Stimulated activated CD4-positive, alpha-beta T cell treated with anti-CD3 and anti-CD28 coated beads, Interleukin-4, amount 100 ng/mL, for 1 hour (primary cell): ENCODE results near the gene ADAMTS1.

Source experiments
- DNase-seq: peaks from one replicate; pipeline ENCODE4 v3.0.0-alpha.2; 2020

Gene ADAMTS1

DNA sequence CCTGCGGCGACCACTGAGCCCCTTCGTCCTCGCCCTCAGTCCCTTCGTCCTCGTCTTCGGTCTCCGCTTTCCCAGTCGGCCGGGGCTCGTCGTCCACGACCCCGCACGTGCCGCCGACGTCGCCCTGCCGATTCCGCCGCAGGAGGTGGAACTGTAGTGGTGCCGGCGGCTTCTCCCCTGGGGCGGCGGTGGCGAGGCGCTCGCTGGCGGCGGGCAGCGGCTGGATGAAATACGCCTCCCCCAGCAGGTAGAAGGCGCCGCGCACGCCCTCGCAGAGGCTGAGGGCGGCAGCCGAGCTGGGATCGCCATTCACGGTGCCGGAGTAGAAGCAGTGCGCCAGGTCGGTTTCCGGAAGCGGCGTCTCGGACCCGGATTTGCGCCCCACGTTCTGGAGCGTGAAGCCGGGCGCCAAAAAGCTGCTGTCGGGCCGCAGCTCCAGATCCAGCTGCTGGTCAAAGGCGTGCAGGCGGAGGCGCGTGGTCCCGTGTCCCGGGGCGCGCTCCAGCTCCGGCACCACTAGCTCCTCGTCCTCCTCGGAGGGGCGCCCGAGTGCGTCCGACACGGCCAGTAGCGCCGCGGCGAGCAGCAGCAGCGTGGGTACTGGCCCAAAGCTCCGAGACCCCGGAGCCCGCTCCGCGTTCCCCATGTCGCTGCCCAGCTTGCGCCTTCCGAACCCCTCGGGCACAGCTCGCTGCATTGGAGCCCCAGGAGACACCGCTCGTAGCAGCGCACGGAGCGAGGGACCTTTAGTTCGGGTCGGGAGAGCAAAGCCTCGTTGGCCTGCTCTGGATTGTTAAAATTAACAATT, 747 bp downstream of the ADAMTS1 start:
- no peak for DNase-seq

DNA sequence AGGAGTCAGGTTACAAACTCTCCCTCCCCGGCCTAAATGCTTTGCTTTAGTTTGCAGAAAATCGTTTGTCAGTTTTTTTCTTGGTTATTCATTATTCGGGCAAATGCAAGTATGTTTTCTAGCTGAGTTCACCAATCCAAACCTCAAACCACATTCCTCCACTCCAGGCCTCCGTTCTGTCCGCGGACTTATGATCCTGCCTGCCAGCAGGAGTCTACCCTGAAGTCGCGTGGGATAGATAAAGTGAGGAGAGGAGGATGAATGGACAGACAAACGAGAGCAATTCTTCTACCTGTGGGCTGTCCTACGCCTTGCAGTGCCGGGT, 1.3 kb downstream of the ADAMTS1 start:
- no peak for DNase-seq

GRCh38 chr21:26842974-26843932, 2.0 kb downstream of the ADAMTS1 start:
- DNase-seq, result no peak

GRCh38 chr21:26842300-26842699, 2.9 kb downstream of the ADAMTS1 start:
- DNase-seq, result no peak

- no peak for DNase-seq
These were observed 4.3 kb downstream of the ADAMTS1 start for GRCh38 chr21:26840912-26841311.

- no peak for DNase-seq
These were observed 5.0 kb downstream of the ADAMTS1 start for GRCh38 chr21:26840201-26840600.

DNA sequence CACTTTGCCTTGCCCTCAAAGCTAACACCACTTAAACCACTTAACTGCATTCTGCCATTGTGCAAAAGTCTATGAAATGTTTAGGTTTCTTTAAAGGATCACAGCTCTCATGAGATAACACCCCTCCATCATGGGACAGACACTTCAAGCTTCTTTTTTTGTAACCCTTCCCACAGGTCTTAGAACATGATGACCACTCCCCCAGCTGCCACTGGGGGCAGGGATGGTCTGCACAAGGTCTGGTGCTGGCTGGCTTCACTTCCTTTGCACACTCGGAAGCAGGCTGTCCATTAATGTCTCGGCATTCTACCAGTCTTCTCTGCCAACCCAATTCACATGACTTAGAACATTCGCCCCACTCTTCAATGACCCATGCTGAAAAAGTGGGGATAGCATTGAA, 7.7 kb downstream of the ADAMTS1 start:
- no peak for DNase-seq

DNA sequence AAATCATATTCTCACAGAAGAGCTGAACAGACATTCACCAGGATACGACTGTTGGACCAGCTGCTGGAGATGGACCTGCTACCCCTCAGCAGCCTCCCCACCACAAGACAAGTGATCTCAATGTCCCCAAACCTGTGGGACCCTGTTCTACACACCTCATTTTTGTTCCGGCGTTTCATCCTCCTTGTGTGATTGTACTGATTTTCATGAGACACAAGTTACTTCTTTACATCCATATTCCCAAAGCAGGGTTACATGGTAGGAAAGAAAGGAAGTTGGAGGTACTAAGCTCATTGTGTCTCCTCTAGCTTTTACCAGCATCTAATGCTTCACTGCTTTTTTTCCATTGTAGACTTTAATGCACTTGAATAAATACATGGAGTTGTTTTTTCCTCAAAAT, 8.7 kb downstream of the ADAMTS1 start:
- DNase-seq, result no peak

GRCh38 chr21:26835714-26836265, 9.4 kb downstream of the ADAMTS1 start:
- DNase-seq, result no peak

GRCh38 chr21:26835027-26835713, 10.0 kb downstream of the ADAMTS1 start:
- DNase-seq, result no peak

DNA sequence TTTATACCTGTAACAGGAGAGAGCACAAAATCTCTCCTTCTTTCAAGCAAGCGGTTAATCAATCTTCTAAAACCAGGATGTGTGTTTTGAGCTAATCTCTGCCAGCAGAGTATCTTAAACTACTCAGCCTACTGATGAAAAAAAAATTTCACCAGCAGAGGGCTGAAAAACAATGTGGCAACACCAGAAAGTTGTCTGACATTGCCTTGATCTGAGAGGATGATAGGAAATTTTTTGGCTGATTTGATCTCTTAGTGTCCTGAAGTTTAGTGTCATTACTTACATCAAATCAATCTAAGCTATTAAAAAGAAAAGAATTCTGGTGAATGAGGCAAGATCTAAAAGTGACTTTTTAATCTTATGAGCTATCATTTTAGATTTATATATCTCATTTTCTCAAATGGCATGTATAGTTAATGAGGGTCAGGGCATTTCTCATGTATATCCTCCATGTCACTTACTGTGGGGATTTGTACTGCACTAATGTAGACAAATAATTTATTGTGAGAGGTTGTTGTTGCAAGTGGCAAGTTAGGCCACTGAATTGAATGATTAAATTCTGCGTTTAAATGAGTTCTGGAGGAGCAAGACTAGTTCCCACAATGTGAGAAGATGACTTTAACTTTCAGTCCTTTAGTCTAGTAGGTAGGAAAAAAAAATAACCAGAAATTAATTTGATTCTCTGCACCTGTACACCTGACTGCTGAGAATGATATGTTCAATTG, 10.9 kb downstream of the ADAMTS1 start:
- DNase-seq, result no peak

DNA sequence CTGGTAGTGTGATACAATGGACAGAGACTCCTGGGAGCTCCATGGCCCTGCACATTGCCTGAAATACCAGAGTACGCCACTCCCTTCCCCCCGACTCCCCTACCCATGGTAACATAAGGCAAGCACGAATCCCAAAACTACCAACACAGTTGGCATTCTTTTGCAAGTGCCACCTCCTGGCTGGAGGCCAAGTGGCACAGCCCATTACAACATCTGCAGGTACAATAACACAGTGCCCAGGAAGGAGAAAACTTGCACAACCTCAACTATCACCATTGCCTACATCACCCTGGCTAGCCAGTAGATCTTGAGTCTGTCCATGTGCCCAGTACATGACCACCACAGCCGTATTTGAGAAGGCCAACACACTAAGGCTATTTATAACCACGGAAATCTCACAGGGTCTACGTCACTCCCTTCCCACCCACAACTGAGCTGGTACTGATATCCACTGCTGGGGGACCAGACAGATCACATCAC, 11.7 kb downstream of the ADAMTS1 start:
- no peak for DNase-seq

GRCh38 chr21:26833011-26833410, 12.2 kb downstream of the ADAMTS1 start:
- DNase-seq, result no peak

- no peak for DNase-seq
These were observed 12.7 kb downstream of the ADAMTS1 start for GRCh38 chr21:26832546-26832945.

DNA sequence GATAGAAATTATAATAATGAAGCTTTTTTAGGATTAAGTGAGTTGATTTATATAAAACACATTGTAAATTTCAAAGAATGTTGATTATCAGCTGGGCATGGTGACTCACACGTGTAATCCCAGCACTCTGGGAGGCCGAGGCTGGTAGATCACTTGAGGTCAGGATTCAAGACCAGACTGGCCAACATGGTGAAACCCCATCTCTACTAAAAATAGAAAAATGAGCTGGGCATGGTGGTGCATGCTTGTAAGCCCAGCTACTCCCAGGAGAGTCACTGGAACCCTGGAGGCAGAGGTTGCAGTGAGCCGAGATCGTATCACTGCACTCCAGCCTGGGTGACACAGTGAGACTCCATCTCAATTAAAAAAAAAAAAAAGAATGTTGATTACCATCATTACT, 18.4 kb downstream of the ADAMTS1 start:
- DNase-seq, result no peak

DNA sequence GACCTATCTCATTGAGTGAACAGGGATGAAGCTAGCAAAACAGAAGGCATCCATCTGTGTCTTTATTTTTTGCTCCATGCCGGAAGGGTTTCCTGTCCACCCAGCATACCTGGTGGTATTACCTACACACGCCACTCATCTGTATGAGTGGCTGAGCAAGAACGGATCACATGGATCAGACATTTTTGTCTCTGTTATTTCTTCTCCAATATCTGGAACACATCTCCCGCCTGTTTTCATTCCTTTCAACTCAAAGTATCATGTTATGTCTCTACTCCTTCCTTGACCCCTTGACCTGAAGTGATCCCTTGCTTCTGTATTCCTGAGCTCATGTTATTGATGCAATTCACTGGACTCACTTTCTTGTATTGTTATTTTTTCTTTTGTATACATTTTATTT, 24.7 kb downstream of the ADAMTS1 start:
- no peak for DNase-seq

DNA sequence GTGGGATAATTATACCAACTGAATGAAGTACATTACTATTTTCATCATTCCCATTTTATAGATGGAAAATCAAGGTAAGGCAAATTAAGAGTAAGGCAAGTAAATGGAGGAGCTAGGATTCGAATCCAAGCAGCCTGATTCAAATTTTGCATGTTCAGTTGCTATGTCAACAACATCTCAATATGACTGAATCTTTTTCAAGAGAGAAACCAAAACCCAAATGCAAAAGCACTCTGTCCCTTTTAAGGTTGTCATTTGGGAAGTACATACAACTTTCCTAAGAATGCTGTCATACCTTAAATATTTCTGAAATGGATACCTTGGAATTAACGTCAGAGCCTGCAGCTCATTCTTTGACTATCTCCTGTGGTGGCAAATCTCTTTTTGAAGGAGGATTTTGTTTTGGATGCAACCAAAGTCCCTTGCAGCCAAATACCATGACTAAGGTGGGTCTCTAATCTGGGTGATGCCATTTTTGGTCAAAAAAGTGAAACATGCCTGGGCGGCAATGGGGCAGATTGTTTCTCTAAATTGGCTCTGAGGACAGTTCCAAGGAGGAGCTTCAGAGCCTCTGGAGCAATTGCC, 25.4 kb downstream of the ADAMTS1 start:
- DNase-seq, result no peak

- DNase-seq, result no peak
These were observed 26.3 kb downstream of the ADAMTS1 start for GRCh38 chr21:26818906-26819305.

GRCh38 chr21:26815197-26815596, 30.0 kb downstream of the ADAMTS1 start:
- no peak for DNase-seq

DNA sequence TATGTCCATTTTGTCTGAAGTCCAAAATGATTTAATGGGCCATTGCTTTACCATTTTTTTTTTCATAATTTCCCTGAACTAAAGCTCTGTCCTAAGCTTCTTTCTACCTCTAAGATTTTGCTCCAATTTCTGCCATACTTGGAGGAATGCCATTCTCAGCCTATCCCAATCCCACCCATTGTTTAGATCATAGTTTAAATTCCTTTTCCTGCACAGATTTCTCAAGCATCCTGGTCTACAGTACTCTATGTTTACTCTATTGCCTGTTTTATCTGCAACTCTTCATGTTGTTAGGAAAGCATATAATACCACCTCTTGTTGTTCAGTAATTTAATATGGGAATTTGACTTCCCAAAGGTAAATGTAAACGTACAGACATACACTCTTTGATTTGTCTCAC, 30.8 kb downstream of the ADAMTS1 start:
- DNase-seq, result no peak

DNA sequence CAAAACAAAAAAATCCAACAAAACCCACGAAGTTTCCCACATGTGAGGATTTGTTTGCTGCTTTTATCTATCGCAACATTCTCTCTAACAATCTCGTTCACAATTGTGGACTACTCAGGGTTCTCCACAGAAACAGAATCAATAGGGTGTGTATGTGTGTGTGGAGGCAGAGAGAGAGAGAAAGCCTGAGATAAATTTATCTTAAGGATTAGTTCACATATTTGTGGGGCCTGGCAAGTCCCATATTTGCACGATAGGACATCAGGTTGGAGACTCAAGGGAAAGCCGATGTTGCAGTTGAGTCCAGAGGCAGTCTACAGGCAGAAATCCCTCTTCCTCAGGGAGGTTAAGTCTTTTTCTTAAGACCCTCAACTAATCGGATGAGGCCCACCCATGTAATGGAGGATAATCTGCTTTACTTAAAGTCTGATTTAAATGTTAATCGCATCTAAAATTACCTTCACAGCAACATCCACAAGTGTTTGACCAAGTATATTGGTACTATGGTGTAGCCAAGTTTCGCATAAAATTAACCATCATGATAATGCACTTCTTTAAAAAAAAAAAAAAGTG, 31.7 kb downstream of the ADAMTS1 start:
- no peak for DNase-seq

DNA sequence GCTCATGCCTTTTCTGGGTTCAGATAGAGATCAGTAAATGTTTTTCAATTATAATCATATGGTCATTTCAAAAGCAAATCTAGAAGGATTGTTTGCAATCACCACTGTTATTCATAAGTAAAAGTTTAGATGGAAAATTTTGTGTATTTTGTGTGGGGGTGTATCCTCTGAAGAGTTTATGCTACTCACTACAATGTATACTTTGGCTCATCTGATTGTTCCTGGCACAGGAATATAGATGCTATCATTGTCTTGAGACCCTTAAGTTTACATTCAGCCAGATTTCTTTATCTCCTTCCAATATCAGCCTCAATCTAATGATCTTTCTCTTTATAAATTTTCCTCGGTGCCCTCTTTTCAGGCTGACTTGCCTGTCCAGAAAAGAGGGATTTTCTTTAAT, 33.0 kb downstream of the ADAMTS1 start:
- DNase-seq, result no peak
